ENCODE results near the gene PTTG2. TPM values are rescaled to one million over a fixed set of nuclear protein-coding genes. Genes with fewer than 3 reads are reported as not detected.

Gene PTTG2
- total and polyA plus RNA-seq, 2 of the 13 experiments (the other 11 are each of a cell fraction or from before 2014, with no cell fraction given): not detected

GRCh38 chr4:37985730-37986275, 25.6 kb downstream of the PTTG2 start (continued):
- TF ChIP-seq GPBP1L1 (CRISPR knock-in tag; IDR thresholded peaks at IDR 0.05): no peak
- no peak for TF ChIP-seq NR2C2 (CRISPR knock-in tag; IDR thresholded peaks at IDR 0.05; ENCODE audit: borderline replicate concordance)
- no peak for TF ChIP-seq SIN3B (IDR thresholded peaks at IDR 0.05; ENCODE audit: low read length)

- BruUV-seq (replicated peaks): no TSS peak
- H3K9ac ChIP-seq (ENCODE audit: insufficient read depth, low read depth, low read length): no peak overlapping the region
- H3K27ac ChIP-seq (ENCODE audit: extremely low read length, insufficient read depth, low read length): no peak overlapping the region
- H3K9me3 ChIP-seq (ENCODE audit: low read length): no peaks in the 10 kb centered on the region
- intact Hi-C loops (cut with micrococcal nuclease; ENCODE audit: unreplicated experiment) (no loop called here), in situ Hi-C loops (cut with HindIII; ENCODE audit: extremely low pct_ligation_motif_present, low pct_unique_long_range_greater_than_20kb) (no loop called here)
- H2AFZ ChIP-seq (ENCODE audit: low read length): no peak overlapping the region
- ATAC-seq (no peak), DNase-seq (ENCODE audit: low spot score) (no peak), FAIRE-seq (no peak)
- POLR2A ChIA-PET: no interaction called here
- peaks cover 18% of the 10 kb centered on the region; the same call in 1 of the 2 replicates for H3K4me1 ChIP-seq (ENCODE audit: insufficient read depth, low read length)
- H3K27me3 ChIP-seq (ENCODE audit: control insufficient read depth in 1 of 2, insufficient read depth in 2 of 2, low read length in 2 of 2): no peaks in the 10 kb centered on the region
- H3K4me2 ChIP-seq (ENCODE audit: low read depth, low read length): no peak overlapping the region
- H4K20me1 ChIP-seq (ENCODE audit: insufficient read depth, low read length): no peaks in the 10 kb centered on the region
- 90% methylated on average over 5 of the region's 5 CpGs for WGBS (ENCODE audit: low lambda C conversion rate)
- no peaks in the 10 kb centered on the region for H3K36me3 ChIP-seq (replicated peaks in 1 of 2; ENCODE audit: control insufficient read depth in 1 of 2, insufficient read depth in 2 of 2, low read length in 2 of 2)
- TF ChIP-seq GZF1 (CRISPR knock-in tag; IDR thresholded peaks at IDR 0.05): no peak
- no peak for TF ChIP-seq RNF2 (conservative IDR thresholded peaks at IDR 0.05; ENCODE audit: low read depth)
- TF ChIP-seq ZSCAN30 (CRISPR knock-in tag; IDR thresholded peaks at IDR 0.05): no peak
- TF ChIP-seq JUN (CRISPR knock-in tag; IDR thresholded peaks at IDR 0.05): no peak
- TF ChIP-seq ZSCAN22 (CRISPR knock-in tag; IDR thresholded peaks at IDR 0.05): no peak
- TF ChIP-seq HOXA9 (CRISPR knock-in tag; IDR thresholded peaks at IDR 0.05; ENCODE audit: borderline replicate concordance): no peak
- no peak for TF ChIP-seq MAF1 (CRISPR knock-in tag; IDR thresholded peaks at IDR 0.05; ENCODE audit: borderline replicate concordance)
- no peak for TF ChIP-seq MEF2D (CRISPR knock-in tag; IDR thresholded peaks at IDR 0.05)
- TF ChIP-seq ZNF713 (CRISPR knock-in tag; IDR thresholded peaks at IDR 0.05): no peak
- no peak for TF ChIP-seq ZNF558 (CRISPR knock-in tag; IDR thresholded peaks at IDR 0.05; ENCODE audit: borderline replicate concordance)
- TF ChIP-seq PHF5A (CRISPR knock-in tag; IDR thresholded peaks at IDR 0.05; ENCODE audit: low read depth, unreplicated experiment): no peak
- no peak for TF ChIP-seq KDM5A (IDR thresholded peaks at IDR 0.05; ENCODE audit: borderline replicate concordance, low read length)
- TF ChIP-seq HOXA7 (CRISPR knock-in tag; IDR thresholded peaks at IDR 0.05): no peak
- TF ChIP-seq MBNL3 (CRISPR knock-in tag; conservative IDR thresholded peaks at IDR 0.05): no peak
- no peak for TF ChIP-seq SIN3A (IDR thresholded peaks at IDR 0.05; ENCODE audit: borderline replicate concordance, low read depth, low read length)
- TF ChIP-seq IRF9 (CRISPR knock-in tag; IDR thresholded peaks at IDR 0.05; ENCODE audit: borderline replicate concordance): no peak
- CTCF ChIA-PET (ENCODE audit: low intra/inter-chr PET ratio, low total read pairs): no interaction called here
- no peak overlapping the region for H3K4me3 ChIP-seq (replicated peaks in 1 of 3; ENCODE audit: insufficient read depth in 1 of 3, low read depth in 2 of 3, low read length in 3 of 3)
- peaks cover 8% of the 10 kb centered on the region for H3K79me2 ChIP-seq (ENCODE audit: insufficient read depth, low read length)
These were observed 28.5 kb downstream of the PTTG2 start for GRCh38 chr4:37988670-37989069.

Measured in HepG2 (cell line).